Liver (tissue), 9 donors: ENCODE results near the gene CCDC167. TPM values are rescaled to one million over a fixed set of nuclear protein-coding genes. Genes with fewer than 3 reads are reported as not detected.

Source experiments
- DNase-seq: peaks from one replicate; pipeline ENCODE4 v3.0.0-alpha.2; 2017; ENCODE audit warnings: low spot score
- H3K27ac ChIP-seq, 2 donors: one replicate each; pipeline ENCODE4 v1.7.0; 2013; ENCODE audit warnings: inconsistent platforms in 2 of 2, low read length in 2 of 2, control low read depth in 1 of 2, low read depth in 1 of 2, mild to moderate bottlenecking in 1 of 2
- H3K27me3 ChIP-seq, 4 donors: one replicate each; pipeline versions ENCODE4 v1.6.1 to v1.7.0; 2013; ENCODE audit warnings: low read length in 3 of 4, inconsistent platforms in 1 of 4, mild to moderate bottlenecking in 1 of 4, moderate library complexity in 1 of 4; ENCODE audit not compliant: control insufficient read depth in 4 of 4, insufficient read depth in 4 of 4
- H3K36me3 ChIP-seq, 4 donors: one replicate each; pipeline versions ENCODE4 v1.6.1 to v1.7.0; 2013; ENCODE audit warnings: low read length in 3 of 4, mild to moderate bottlenecking in 3 of 4, low read depth in 1 of 4, moderate library complexity in 1 of 4; ENCODE audit not compliant: control insufficient read depth in 4 of 4, insufficient read depth in 3 of 4
- H3K4me1 ChIP-seq, 4 donors: one replicate each; pipeline versions ENCODE4 v1.6.1 to v1.7.0; 2013; ENCODE audit warnings: low read length in 3 of 4, mild to moderate bottlenecking in 3 of 4, moderate library complexity in 1 of 4; ENCODE audit not compliant: control insufficient read depth in 4 of 4, insufficient read depth in 4 of 4
- H3K4me3 ChIP-seq, 3 donors: one replicate each; pipeline versions ENCODE4 v1.6.1 to v1.7.0; 2013; ENCODE audit warnings: low read length in 3 of 3, control low read depth in 1 of 3, low read depth in 1 of 3, mild to moderate bottlenecking in 1 of 3
- H3K9ac ChIP-seq, 2 donors: one replicate each; pipeline ENCODE4 v1.7.0; 2013; ENCODE audit warnings: low read length in 2 of 2, mild to moderate bottlenecking in 2 of 2, moderate library complexity in 2 of 2, control low read depth in 1 of 2, low read depth in 1 of 2
- H3K9me3 ChIP-seq, 4 donors: one replicate each; pipeline versions ENCODE4 v1.6.1 to v1.7.0; 2013; ENCODE audit warnings: low read length in 3 of 4; ENCODE audit not compliant: control insufficient read depth in 4 of 4
- ATF3 ChIP-seq: IDR thresholded peaks from 2 replicates; pipeline ENCODE4 v1.6.1; 2016; ENCODE audit warnings: antibody characterized with exemption
- CTCF ChIP-seq: fragments of 150-350 bp; IDR thresholded peaks from 2 replicates; pipeline ENCODE4 v1.5.1; 2017; ENCODE audit warnings: improper control_type of control experiment, low read depth, low read length; ENCODE audit not compliant: missing input control
- EGR1 ChIP-seq, 2 donors: IDR thresholded peaks; 2 replicates each; pipeline ENCODE4 v1.6.1; 2016 to 2018; ENCODE audit warnings: antibody characterized with exemption in 2 of 2, low read depth in 2 of 2
- FOXA1 ChIP-seq: IDR thresholded peaks from 2 replicates; pipeline ENCODE4 v1.6.1; 2016; ENCODE audit warnings: antibody characterized with exemption
- FOXA2 ChIP-seq: IDR thresholded peaks from 2 replicates; pipeline ENCODE4 v1.6.1; 2016; ENCODE audit warnings: antibody characterized with exemption
- GABPA ChIP-seq, 2 donors: IDR thresholded peaks in 1 of 2; conservative IDR thresholded peaks in 1 of 2; 2 replicates each; pipeline ENCODE4 v1.6.1; 2016; ENCODE audit warnings: antibody characterized with exemption in 2 of 2, mild to moderate bottlenecking in 1 of 2, moderate library complexity in 1 of 2
- HNF4A ChIP-seq, 2 donors: conservative IDR thresholded peaks; 2 replicates each; pipeline ENCODE4 v1.6.1; 2016; ENCODE audit warnings: antibody characterized with exemption in 2 of 2, mild to moderate bottlenecking in 2 of 2
- HNF4G ChIP-seq: IDR thresholded peaks from 2 replicates; pipeline ENCODE4 v1.6.1; 2016; ENCODE audit warnings: antibody characterized with exemption
- JUND ChIP-seq, 2 donors: IDR thresholded peaks; 2 replicates each; pipeline ENCODE4 v1.6.1; 2016; ENCODE audit warnings: antibody characterized with exemption in 2 of 2
- MAX ChIP-seq: IDR thresholded peaks from 2 replicates; pipeline ENCODE4 v1.6.1; 2016; ENCODE audit warnings: antibody characterized with exemption
- NR2F2 ChIP-seq: IDR thresholded peaks from 2 replicates; pipeline ENCODE4 v1.6.1; 2016; ENCODE audit warnings: antibody characterized with exemption
- RAD21 ChIP-seq, 2 donors: IDR thresholded peaks; 2 replicates each; pipeline ENCODE4 v1.6.1; 2016; ENCODE audit warnings: antibody characterized with exemption in 2 of 2, mild to moderate bottlenecking in 2 of 2
- REST ChIP-seq: IDR thresholded peaks from 2 replicates; pipeline ENCODE4 v1.6.1; 2016; ENCODE audit warnings: antibody characterized with exemption, mild to moderate bottlenecking
- RXRA ChIP-seq, 2 donors: IDR thresholded peaks; 2 replicates each; pipeline ENCODE4 v1.6.1; 2017 to 2018; ENCODE audit warnings: antibody characterized with exemption in 2 of 2, mild to moderate bottlenecking in 1 of 2
- SP1 ChIP-seq: IDR thresholded peaks from 2 replicates; pipeline ENCODE4 v1.6.1; 2018; ENCODE audit warnings: antibody characterized with exemption, mild to moderate bottlenecking
- TAF1 ChIP-seq: conservative IDR thresholded peaks from 2 replicates; pipeline ENCODE4 v1.6.1; 2016; ENCODE audit warnings: antibody characterized with exemption, mild to moderate bottlenecking
- YY1 ChIP-seq: IDR thresholded peaks from 2 replicates; pipeline ENCODE4 v1.6.1; 2016; ENCODE audit warnings: antibody characterized with exemption, mild to moderate bottlenecking
- ZBTB33 ChIP-seq: IDR thresholded peaks from 2 replicates; pipeline ENCODE4 v1.6.1; 2016; ENCODE audit warnings: antibody characterized with exemption
- WGBS: extraction: QIAGEN DNeasy Blood & Tissue Kit; methylation state at CpG from one replicate; pipeline ENCODE4 v1.1.7; 2013; 5-methylcytosine and 5-hydroxymethylcytosine counted together
- polyA plus RNA-seq, 2 donors: library from polyadenylated mRNA; stranded (reverse) in 1 of 2; unstranded in 1 of 2; fragments of 200-250 nt in 1 of 2; fragments of >200 nt in 1 of 2; fragmentation: Nextera tagmentation in 1 of 2; extraction: Ambion mirVana in 1 of 2; gene quantifications; one replicate each; pipeline versions ENCODE4 v1.2.1 to v1.2.3, GENCODE V29; 2013 to 2015
- total RNA-seq, 2 donors: library from RNA; depleted of rRNA; stranded (reverse); fragments of >200 nt; gene quantifications; one replicate each; pipeline ENCODE4 v1.2.3, GENCODE V29; 2014
- donor health status: healthy.
- donor health status: healthy.
- donor health status: healthy.
- donor health status: healthy.
- donor health status: healthy.

CCDC167 gene
- total and polyA plus RNA-seq, 4 donors = 14.1 to 54.8 (median 42.7) TPM

GRCh38 chr6:37513576-37513975 is 13.9 kb upstream of the CCDC167 start:
- no peaks in the 10 kb centered on the region for H3K27me3 ChIP-seq
- no peaks in the 10 kb centered on the region for H3K9me3 ChIP-seq
- no peak overlapping the region for H3K4me3 ChIP-seq
- TF ChIP-seq ATF3 = no peak
- no peak for TF ChIP-seq REST
- TF ChIP-seq MAX = no peak
- TF ChIP-seq NR2F2 = no peak
- TF ChIP-seq RAD21 (IDR thresholded peaks at IDR 0.05) = no peak
- TF ChIP-seq FOXA2 = no peak
- TF ChIP-seq EGR1 (IDR thresholded peaks at IDR 0.05; ENCODE audit: low read depth in 2 of 2) = no peak
- TF ChIP-seq TAF1 = no peak
- TF ChIP-seq HNF4A (conservative IDR thresholded peaks at IDR 0.05) = no peak
- no peak for TF ChIP-seq SP1
- TF ChIP-seq GABPA (IDR thresholded peaks at IDR 0.05 in 1 of 2, conservative IDR thresholded peaks at IDR 0.05 in 1 of 2) = no peak
- no peak for TF ChIP-seq FOXA1
- TF ChIP-seq CTCF = no peak
- no peak for TF ChIP-seq YY1
- no peak for TF ChIP-seq RXRA (IDR thresholded peaks at IDR 0.05)
- TF ChIP-seq HNF4G = no peak
- no peak for TF ChIP-seq ZBTB33
- no peak for TF ChIP-seq JUND (IDR thresholded peaks at IDR 0.05)
- peaks cover 7 to 32% (median 23%) of the 10 kb centered on the region in 4 donors for H3K4me1 ChIP-seq
- DNase-seq = no peak
- 65% methylated on average over 10 of the region's 10 CpGs for WGBS
- no peak overlapping the region for H3K27ac ChIP-seq
- H3K9ac ChIP-seq = no peak overlapping the region
- no peaks in the 10 kb centered on the region for H3K36me3 ChIP-seq
